Parathyroid adenoma (tissue), 2 donors: ENCODE measurements around the gene CCDC149.

Experiments used
- H2AFZ ChIP-seq: fragments of 300-600 bp; sonication (generic); one replicate; pipeline ENCODE4 v1.7.0; 2017; ENCODE audit warnings: antibody characterized with exemption, mild to moderate bottlenecking
- H3K27ac ChIP-seq: fragments of 300-600 bp; sonication (generic); one replicate; pipeline ENCODE4 v1.7.0; 2017
- H3K27me3 ChIP-seq: fragments of 300-600 bp; sonication (generic); one replicate; pipeline ENCODE4 v1.7.0; 2017; ENCODE audit warnings: low read length; ENCODE audit not compliant: control insufficient read depth, insufficient read depth
- H3K36me3 ChIP-seq: fragments of 300-600 bp; sonication (generic); one replicate; pipeline ENCODE4 v1.7.0; 2017; ENCODE audit warnings: low read length; ENCODE audit not compliant: control insufficient read depth, insufficient read depth
- H3K4me1 ChIP-seq: fragments of 300-600 bp; sonication (generic); one replicate; pipeline ENCODE4 v1.7.0; 2017; ENCODE audit warnings: control low read depth
- H3K4me2 ChIP-seq: fragments of 300-600 bp; sonication (generic); one replicate; pipeline ENCODE4 v1.7.0; 2017; ENCODE audit warnings: low read length
- H3K4me3 ChIP-seq: fragments of 300-600 bp; sonication (generic); one replicate; pipeline ENCODE4 v1.7.0; 2017; ENCODE audit warnings: low read depth, low read length
- H3K79me2 ChIP-seq: fragments of 300-600 bp; sonication (generic); one replicate; pipeline ENCODE4 v1.7.0; 2017; ENCODE audit warnings: control low read depth
- H3K9ac ChIP-seq: fragments of 300-600 bp; sonication (generic); one replicate; pipeline ENCODE4 v1.7.0; 2017; ENCODE audit warnings: mild to moderate bottlenecking
- H3K9me3 ChIP-seq: fragments of 300-600 bp; sonication (generic); one replicate; pipeline ENCODE4 v1.7.0; 2017; ENCODE audit warnings: low read length; ENCODE audit not compliant: control insufficient read depth
- CTCF ChIP-seq: fragments of 300-600 bp; sonication (generic); IDR thresholded peaks from one replicate; pipeline ENCODE4 v1.7.0; 2017; ENCODE audit warnings: antibody characterized with exemption, mild to moderate bottlenecking
- donor health status: primary hyperparathyroidism.

CCDC149 gene

GRCh38 chr4:24775750-24776149, 137.1 kb downstream of the CCDC149 start:
- no peaks in the 10 kb centered on the region for H3K79me2 ChIP-seq
- H3K27ac ChIP-seq, result no peak overlapping the region
- TF ChIP-seq CTCF, result no peak

GRCh38 chr4:24775032-24775605, 137.7 kb downstream of the CCDC149 start:
- no peaks in the 10 kb centered on the region for H3K79me2 ChIP-seq

More at GRCh38 chr4:24775750-24776149, 137.1 kb downstream of the CCDC149 start:
- Histone ChIP-seq H3K9ac (no peak overlapping the region), H3K4me3 (no peak overlapping the region), H3K4me2 (no peak overlapping the region), H3K36me3 (no peaks in the 10 kb centered on the region), H3K27me3 (no peaks in the 10 kb centered on the region), H3K9me3 (no peaks in the 10 kb centered on the region), H2AFZ (no peak overlapping the region), H3K4me1 (peaks cover 10% of the 10 kb centered on the region)

GRCh38 chr4:24774452-24774851, 138.4 kb downstream of the CCDC149 start:
- Histone ChIP-seq H3K9ac (no peak overlapping the region), H3K9me3 (no peaks in the 10 kb centered on the region), H3K27me3 (no peaks in the 10 kb centered on the region), H3K4me1 (peaks cover 10% of the 10 kb centered on the region), H3K27ac (no peak overlapping the region), H2AFZ (no peak overlapping the region), H3K4me3 (no peak overlapping the region), H3K79me2 (no peaks in the 10 kb centered on the region), H3K4me2 (no peak overlapping the region), H3K36me3 (no peaks in the 10 kb centered on the region)
- TF ChIP-seq CTCF, result no peak

More at GRCh38 chr4:24775032-24775605, 137.7 kb downstream of the CCDC149 start:
- no peak overlapping the region for H3K27ac ChIP-seq
- peaks cover 10% of the 10 kb centered on the region for H3K4me1 ChIP-seq
- H3K9me3 ChIP-seq, result no peaks in the 10 kb centered on the region
- no peak overlapping the region for H3K4me3 ChIP-seq
- H3K4me2 ChIP-seq, result no peak overlapping the region
- no peak for TF ChIP-seq CTCF
- H3K27me3 ChIP-seq, result no peaks in the 10 kb centered on the region
- H3K9ac ChIP-seq, result no peak overlapping the region
- no peak overlapping the region for H2AFZ ChIP-seq
- H3K36me3 ChIP-seq, result no peaks in the 10 kb centered on the region

- no peak overlapping the region for H2AFZ ChIP-seq
- TF ChIP-seq CTCF, result no peak
- no peak overlapping the region for H3K4me2 ChIP-seq
- no peaks in the 10 kb centered on the region for H3K27me3 ChIP-seq
- peaks cover 8% of the 10 kb centered on the region for H3K4me1 ChIP-seq
- no peaks in the 10 kb centered on the region for H3K9me3 ChIP-seq
- no peaks in the 10 kb centered on the region for H3K36me3 ChIP-seq
- H3K4me3 ChIP-seq, result no peak overlapping the region
- no peak overlapping the region for H3K9ac ChIP-seq
- no peak overlapping the region for H3K27ac ChIP-seq
- H3K79me2 ChIP-seq, result no peaks in the 10 kb centered on the region
These were observed 139.9 kb downstream of the CCDC149 start for GRCh38 chr4:24772952-24773351.

GRCh38 chr4:24772061-24772705, 140.7 kb downstream of the CCDC149 start:
- Histone ChIP-seq H3K4me2 (no peak overlapping the region), H3K27ac (no peak overlapping the region), H3K79me2 (no peaks in the 10 kb centered on the region), H3K36me3 (no peaks in the 10 kb centered on the region), H3K27me3 (no peaks in the 10 kb centered on the region), H3K4me1 (peaks cover under 1% of the 10 kb centered on the region), H3K9ac (no peak overlapping the region), H2AFZ (no peak overlapping the region), H3K9me3 (no peaks in the 10 kb centered on the region), H3K4me3 (no peak overlapping the region)
- TF ChIP-seq CTCF, result no peak
